DOHH2 (cell line): ENCODE results near the gene ZNF862.

Source experiments
- CTCF ChIP-seq: fragments of 200-600 bp; sonication (generic); IDR thresholded peaks from one replicate; pipeline ENCODE4 v1.5.1; 2014; ENCODE audit warnings: antibody characterized with exemption, mild to moderate bottlenecking, low read depth, low read length; ENCODE audit not compliant: poor library complexity, severe bottlenecking
- EZH2phosphoT487 ChIP-seq: fragments of 200-600 bp; sonication (generic); IDR thresholded peaks from 2 replicates; pipeline ENCODE4 v1.6.1; 2017; ENCODE audit warnings: borderline replicate concordance, mild to moderate bottlenecking, antibody characterized with exemption, low read length, moderate library complexity, mixed read lengths

DNA sequence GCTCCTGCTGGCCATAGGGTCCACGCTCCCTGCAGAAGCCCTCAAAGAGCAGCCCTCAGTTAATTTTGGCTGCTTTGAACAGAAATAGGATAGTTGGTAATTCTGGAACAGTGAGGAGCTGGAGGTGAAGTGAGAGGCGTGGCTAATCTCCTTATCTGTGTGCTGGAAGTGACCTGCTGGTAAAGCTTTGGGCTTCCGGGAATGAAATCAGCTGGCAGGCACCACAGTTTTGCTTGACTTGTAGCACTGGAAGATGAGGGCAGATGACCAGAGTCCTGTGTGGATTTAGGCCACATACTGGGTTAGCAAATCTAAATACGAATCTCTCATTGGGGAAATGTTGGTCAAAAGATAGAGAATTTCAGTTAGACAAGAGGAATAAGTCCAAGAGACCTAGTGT is 45.8 kb downstream of the ZNF862 start:
- TF ChIP-seq CTCF (no peak), EZH2phosphoT487 (no peak)
